H9 (cell line): ENCODE results near the gene MED25. TPM values are rescaled to one million over a fixed set of nuclear protein-coding genes. Genes with fewer than 3 reads are reported as not detected.

Experiments
- DNase-seq: peaks from one replicate; pipeline ENCODE4 v3.0.0-alpha.2; 2017
- H2AFZ ChIP-seq: one replicate; pipeline ENCODE4 v1.6.1; 2013; ENCODE audit warnings: mild to moderate bottlenecking, low read length, control low read depth, moderate library complexity
- H2AK5ac ChIP-seq: 2 replicates; pipeline ENCODE4 v1.6.1; 2013; ENCODE audit warnings: low read length, control low read depth, mixed read lengths; ENCODE audit not compliant: insufficient read length
- H2BK120ac ChIP-seq: one replicate; pipeline ENCODE4 v1.6.1; 2013; ENCODE audit warnings: low read depth, mild to moderate bottlenecking, low read length, control low read depth, inconsistent platforms; ENCODE audit not compliant: poor library complexity, severe bottlenecking
- H2BK12ac ChIP-seq: 2 replicates; pipeline ENCODE4 v1.6.1; 2013; ENCODE audit warnings: low read length, control low read depth, mixed read lengths, low read depth; ENCODE audit not compliant: insufficient read length
- H2BK15ac ChIP-seq: 2 replicates; pipeline ENCODE4 v1.6.1; 2013; ENCODE audit warnings: low read depth, low read length, control low read depth
- H2BK20ac ChIP-seq: one replicate; pipeline ENCODE4 v1.6.1; 2013; ENCODE audit warnings: low read depth, mild to moderate bottlenecking, low read length, control low read depth, inconsistent platforms; ENCODE audit not compliant: poor library complexity, severe bottlenecking
- H2BK5ac ChIP-seq: 2 replicates; pipeline ENCODE4 v1.6.1; 2013; ENCODE audit warnings: low read length, control low read depth, mixed read lengths; ENCODE audit not compliant: insufficient read length
- H3K14ac ChIP-seq: 2 replicates; pipeline ENCODE4 v1.6.1; 2013; ENCODE audit warnings: low read length, control low read depth; ENCODE audit not compliant: insufficient read depth
- H3K18ac ChIP-seq: 2 replicates; pipeline ENCODE4 v1.6.1; 2013; ENCODE audit warnings: low read depth, mild to moderate bottlenecking, mixed read lengths, low read length, control low read depth; ENCODE audit not compliant: insufficient read length
- H3K23ac ChIP-seq: 2 replicates; pipeline ENCODE4 v1.6.1; 2013; ENCODE audit warnings: low read length, control low read depth, mixed read lengths, low read depth; ENCODE audit not compliant: insufficient read length
- H3K23me2 ChIP-seq: 2 replicates; pipeline ENCODE4 v1.6.1; 2013; ENCODE audit warnings: low read depth, mild to moderate bottlenecking, mixed read lengths, low read length, control low read depth; ENCODE audit not compliant: insufficient read length, poor library complexity, severe bottlenecking
- H3K27ac ChIP-seq: 2 replicates; pipeline ENCODE4 v1.5.1; 2013; ENCODE audit warnings: low read length, control low read depth, mixed read lengths, low read depth; ENCODE audit not compliant: insufficient read length
- H3K27me3 ChIP-seq: 2 replicates; pipeline ENCODE4 v1.6.1; 2013; ENCODE audit warnings: low read length, control low read depth, inconsistent platforms; ENCODE audit not compliant: insufficient read depth
- H3K4ac ChIP-seq: 2 replicates; pipeline ENCODE4 v1.6.1; 2013; ENCODE audit warnings: low read depth, mild to moderate bottlenecking, control low read depth, inconsistent platforms, low read length, moderate library complexity
- H3K4me1 ChIP-seq: 2 replicates; pipeline ENCODE4 v1.6.1; 2013; ENCODE audit warnings: low read length, control low read depth, inconsistent platforms; ENCODE audit not compliant: insufficient read depth
- H3K4me2 ChIP-seq: 2 replicates; pipeline ENCODE4 v1.6.1; 2013; ENCODE audit warnings: low read length, control low read depth, mixed read lengths; ENCODE audit not compliant: insufficient read length, insufficient read depth
- H3K56ac ChIP-seq: 2 replicates; pipeline ENCODE4 v1.6.1; 2013; ENCODE audit warnings: low read depth, mild to moderate bottlenecking, mixed read lengths, low read length, control low read depth; ENCODE audit not compliant: insufficient read length
- H3K79me1 ChIP-seq: 2 replicates; pipeline ENCODE4 v1.6.1; 2013; ENCODE audit warnings: low read depth, mild to moderate bottlenecking, moderate library complexity, low read length, control low read depth, inconsistent platforms; ENCODE audit not compliant: insufficient read depth, poor library complexity, severe bottlenecking
- H3K79me2 ChIP-seq: 2 replicates; pipeline ENCODE4 v1.6.1; 2013; ENCODE audit warnings: low read length, control low read depth, inconsistent platforms; ENCODE audit not compliant: insufficient read depth
- H3K9ac ChIP-seq: 2 replicates; pipeline ENCODE4 v1.6.1; 2013; ENCODE audit warnings: low read length, control low read depth, mixed read lengths; ENCODE audit not compliant: insufficient read length; ENCODE audit errors: extremely low read depth
- H3K9me3 ChIP-seq: one replicate; pipeline ENCODE4 v1.6.1; 2013; ENCODE audit warnings: low read depth, low read length, inconsistent platforms; ENCODE audit not compliant: control insufficient read depth
- H3T11ph ChIP-seq: one replicate; pipeline ENCODE4 v1.6.1; 2013; ENCODE audit warnings: mild to moderate bottlenecking, low read length, control low read depth, inconsistent platforms
- H4K20me1 ChIP-seq: one replicate; pipeline ENCODE4 v1.6.1; 2013; ENCODE audit not compliant: control insufficient read depth, insufficient read length, insufficient read depth
- H4K5ac ChIP-seq: 2 replicates; pipeline ENCODE4 v1.6.1; 2013; ENCODE audit warnings: low read depth, mild to moderate bottlenecking, mixed read lengths, low read length, control low read depth; ENCODE audit not compliant: insufficient read length
- H4K8ac ChIP-seq: replicated peaks from 2 replicates; pipeline ENCODE4 v1.6.1; 2013; ENCODE audit warnings: low read length, control low read depth, mixed read lengths, low read depth; ENCODE audit not compliant: insufficient read length
- H4K91ac ChIP-seq: 2 replicates; pipeline ENCODE4 v1.6.1; 2013; ENCODE audit warnings: low read depth, mild to moderate bottlenecking, moderate library complexity, mixed read lengths, low read length, control low read depth; ENCODE audit not compliant: insufficient read length
- H3K27ac Mint-ChIP-seq, 3 experiments: 2 replicates in 2 of 3; 3 replicates in 1 of 3; pipeline ENCODE4 v1.8.0; 2020 to 2021; ENCODE audit warnings: mixed read lengths in 3 of 3, mild to moderate bottlenecking in 1 of 3, moderate library complexity in 1 of 3
- H3K27me3 Mint-ChIP-seq: 2 replicates; pipeline ENCODE4 v1.8.0; 2021; ENCODE audit warnings: low read depth, mild to moderate bottlenecking, moderate library complexity, mixed read lengths
- H3K36me3 Mint-ChIP-seq, 3 experiments: 2 replicates in 2 of 3; 3 replicates in 1 of 3; pipeline ENCODE4 v1.8.0; 2020 to 2021; ENCODE audit warnings: low read depth in 3 of 3, mixed read lengths in 3 of 3; ENCODE audit not compliant: insufficient read depth in 1 of 3
- H3K4me1 Mint-ChIP-seq, 2 experiments: 2 replicates each; pipeline ENCODE4 v1.8.0; 2020; ENCODE audit warnings: mixed read lengths in 2 of 2
- H3K4me3 Mint-ChIP-seq, 2 experiments: 2 replicates in 1 of 2; 3 replicates in 1 of 2; pipeline ENCODE4 v1.8.0; 2020 to 2021; ENCODE audit warnings: mild to moderate bottlenecking in 2 of 2, mixed read lengths in 2 of 2, moderate library complexity in 1 of 2
- H3K9me3 Mint-ChIP-seq, 2 experiments: 2 replicates in 1 of 2; 3 replicates in 1 of 2; pipeline ENCODE4 v1.8.0; 2020; ENCODE audit warnings: mild to moderate bottlenecking in 2 of 2, mixed read lengths in 2 of 2, moderate library complexity in 1 of 2
- CTCF ChIP-seq: fragments of 200-600 bp; sonication (generic); conservative IDR thresholded peaks from 3 replicates; pipeline ENCODE4 v1.8.0; 2021; ENCODE audit warnings: antibody characterized with exemption, mild to moderate bottlenecking
- WGBS: extraction: QIAGEN DNeasy Blood & Tissue Kit; methylation state at CpG from one replicate; pipeline ENCODE4 v1.1.7; 2013; ENCODE audit warnings: missing lambda C conversion rate, low lambda C conversion rate, mixed read lengths; ENCODE audit not compliant: insufficient read length; ENCODE audit errors: extremely low coverage; 5-methylcytosine and 5-hydroxymethylcytosine counted together
- total RNA-seq: library from RNA; stranded (reverse); gene quantifications from 2 replicates; pipeline ENCODE4 v1.2.1, GENCODE V29; 2021

MED25 gene
- total RNA-seq, 1 experiment from 2014 or later: 77.5 TPM

- no peak overlapping the region for H3K14ac ChIP-seq
- no peak overlapping the region for H4K8ac ChIP-seq
- H3K9me3 Mint-ChIP-seq: no peaks in the 10 kb centered on the region
- DNase-seq: no peak
- H3K4ac ChIP-seq: no peak overlapping the region
- H3K9ac ChIP-seq: no peak overlapping the region
- H4K5ac ChIP-seq: no peak overlapping the region
- H3K4me1 ChIP-seq: no peaks in the 10 kb centered on the region
- no peak overlapping the region for H3K4me3 Mint-ChIP-seq
- H3K36me3 Mint-ChIP-seq: peaks cover 2 to 15% (median 13%) of the 10 kb centered on the region in 3 experiments
- H2AK5ac ChIP-seq: no peak overlapping the region
- peaks cover 6% of the 10 kb centered on the region; the same call in 1 of the 2 replicates for H3K79me2 ChIP-seq
- WGBS: no CpG with 5 or more reads among the region's 10 CpGs
- H3K27me3 ChIP-seq: no peaks in the 10 kb centered on the region
- no peaks in the 10 kb centered on the region for H4K20me1 ChIP-seq
- H3K79me1 ChIP-seq: peaks cover 12% of the 10 kb centered on the region
- H2BK15ac ChIP-seq: no peak overlapping the region
- H3K27ac Mint-ChIP-seq: peak overlapping the region; percentile 73 to 92 (median 92); a peak in 6 of 7 replicates
- no peak overlapping the region for H2BK5ac ChIP-seq
- H3K56ac ChIP-seq: no peak overlapping the region
- H4K91ac ChIP-seq: no peak overlapping the region
- H3K4me2 ChIP-seq: no peak overlapping the region
- no peak overlapping the region for H3T11ph ChIP-seq
- H3K23me2 ChIP-seq: no peaks in the 10 kb centered on the region
- H3K27me3 Mint-ChIP-seq: no peaks in the 10 kb centered on the region
- no peak overlapping the region for H3K23ac ChIP-seq
- H2AFZ ChIP-seq: no peak overlapping the region
- H3K27ac ChIP-seq: no peak overlapping the region
- no peak overlapping the region for H2BK12ac ChIP-seq
- H2BK120ac ChIP-seq: no peak overlapping the region
- peaks cover 9 to 11% of the 10 kb centered on the region in 2 experiments for H3K4me1 Mint-ChIP-seq
- H2BK20ac ChIP-seq: no peak overlapping the region
- H3K9me3 ChIP-seq: no peaks in the 10 kb centered on the region
- TF ChIP-seq CTCF: no peak
- H3K18ac ChIP-seq: no peak overlapping the region
Measured at GRCh38 chr19:49772850-49773432, 45.1 kb upstream of the MED25 start.
